ENCODE data around the gene NUDT2. TPM values are rescaled to one million over a fixed set of nuclear protein-coding genes. Genes with fewer than 3 reads are reported as not detected.
A peak's percentile ranks its signal among the peaks of the same experiment; 100 is the strongest.

NUDT2 gene
- total and polyA plus RNA-seq, 2 donors (not counting 1 experiment from before 2014, with no cell fraction given): 12.2 to 20.4 TPM

GRCh38 chr9:34377404-34377746, 48.0 kb downstream of the NUDT2 start:
- peak overlapping the region; percentile 99 for H3K4me2 ChIP-seq (replicated peaks; ENCODE audit: low read depth, low read length, poor library complexity, severe bottlenecking)
- H4K20me1 ChIP-seq (ENCODE audit: control insufficient read depth, insufficient read depth, low read length, poor library complexity, severe bottlenecking): no peaks in the 10 kb centered on the region
- Mint-ChIP-seq H3K27me3 (no peaks in the 10 kb centered on the region), H3K4me3 (peak overlapping the region; percentile 98), H3K9me3 (ENCODE audit: insufficient read depth) (no peaks in the 10 kb centered on the region), H3K4me1 (peaks cover 39% of the 10 kb centered on the region), H3K27ac (no peak overlapping the region)
- ChIA-PET POLR2A (interaction anchor here (1.1 to 1.9 kb wide), 3 partner anchors 46 to 260 kb away, joined by 4 to 5 read pairs (median 4); partner anchors contain the start of gene SIGMAR1), CTCF (interaction anchor here (0.8 to 5.7 kb wide), 11 partner anchors 9 to 738 kb away, joined by 3 to 72 read pairs (median 4); partner anchors contain the start of gene ATOSB)
- intact Hi-C loops (cut with micrococcal nuclease): loop anchor here (1.0 to 10.0 kb wide), 12 partner anchors 146 to 903 kb away; partner anchors contain the start of genes ATOSB, DCAF12, NOL6 and PIGO
- H3K9ac ChIP-seq (ENCODE audit: low read length): peak overlapping the region; percentile 77
- no peaks in the 10 kb centered on the region for H3K36me3 ChIP-seq (replicated peaks in 1 of 2; ENCODE audit: control extremely low read depth in 1 of 2, control insufficient read depth in 1 of 2, extremely low read depth in 1 of 2, insufficient read depth in 2 of 2, low read length in 1 of 2)
- H3K4me3 ChIP-seq (ENCODE audit: control extremely low read depth in 1 of 5, extremely low read depth in 1 of 5, insufficient read depth in 1 of 5, low read depth in 2 of 5, low read length in 4 of 5): peak overlapping the region; percentile 69 to 85 (median 80)
- no peak for DNase-seq
- peak overlapping the region; percentile 87 for H2AFZ ChIP-seq (ENCODE audit: insufficient read depth, low read depth, low read length, poor library complexity, severe bottlenecking)
- peaks cover 0 to 16% (median 4%) of the 10 kb centered on the region in 4 experiments for H3K27me3 ChIP-seq (replicated peaks in 1 of 4; ENCODE audit: control extremely low read depth in 1 of 4, control insufficient read depth in 3 of 4, insufficient read depth in 4 of 4, low read length in 3 of 4)
- TF ChIP-seq CTCF (IDR thresholded peaks at IDR 0.05) (no peak), EZH2 (IDR thresholded peaks at IDR 0.05; ENCODE audit: borderline replicate concordance, insufficient read depth, low read depth, low read length, poor library complexity, severe bottlenecking) (no peak)
- no peaks in the 10 kb centered on the region for H3K79me2 ChIP-seq (ENCODE audit: control insufficient read depth, insufficient read depth, low read length)
- H3K4me1 ChIP-seq (ENCODE audit: control insufficient read depth in 2 of 2, insufficient read depth in 2 of 2, low read length in 2 of 2): peaks cover 29 to 43% of the 10 kb centered on the region in 2 donors
- peaks cover 0 to 18% (median 0%) of the 10 kb centered on the region in 3 donors for H3K9me3 ChIP-seq (ENCODE audit: control extremely low read depth in 1 of 3, control insufficient read depth in 2 of 3, insufficient read depth in 1 of 3, low read length in 2 of 3)
- 2% methylated on average over 18 of the region's 21 CpGs for WGBS (ENCODE audit: insufficient coverage)
- no peak overlapping the region for H3K27ac ChIP-seq (ENCODE audit: low read length in 2 of 2)
- ATAC-seq (ENCODE audit: low read depth): no peak

- intact Hi-C loops (cut with micrococcal nuclease): loop anchor here (2.0 to 10.0 kb wide), 8 partner anchors 251 to 904 kb away; partner anchors contain the start of genes ATOSB, DCAF12, NOL6 and PIGO
- whole genome bisulfite sequencing (ENCODE audit: insufficient coverage): 93% methylated on average over 3 of the region's 3 CpGs
- peak overlapping the region; percentile 91 for H3K4me3 Mint-ChIP-seq
- Histone ChIP-seq H3K4me1 (ENCODE audit: control insufficient read depth in 2 of 2, insufficient read depth in 2 of 2, low read length in 2 of 2) (peaks cover 29 to 43% of the 10 kb centered on the region in 2 donors), H3K4me3 (ENCODE audit: control extremely low read depth in 1 of 5, extremely low read depth in 1 of 5, insufficient read depth in 1 of 5, low read depth in 2 of 5, low read length in 4 of 5) (no peak overlapping the region), H4K20me1 (ENCODE audit: control insufficient read depth, insufficient read depth, low read length, poor library complexity, severe bottlenecking) (no peaks in the 10 kb centered on the region), H3K9ac (ENCODE audit: low read length) (no peak overlapping the region), H3K9me3 (ENCODE audit: control extremely low read depth in 1 of 3, control insufficient read depth in 2 of 3, insufficient read depth in 1 of 3, low read length in 2 of 3) (peaks cover 0 to 14% (median 0%) of the 10 kb centered on the region in 3 donors), H2AFZ (ENCODE audit: insufficient read depth, low read depth, low read length, poor library complexity, severe bottlenecking) (no peak overlapping the region), H3K79me2 (ENCODE audit: control insufficient read depth, insufficient read depth, low read length) (no peaks in the 10 kb centered on the region), H3K27me3 (replicated peaks in 1 of 4; ENCODE audit: control extremely low read depth in 1 of 4, control insufficient read depth in 3 of 4, insufficient read depth in 4 of 4, low read length in 3 of 4) (peaks cover 0 to 16% (median 4%) of the 10 kb centered on the region in 4 experiments), H3K27ac (ENCODE audit: low read length in 2 of 2) (no peak overlapping the region), H3K36me3 (replicated peaks in 1 of 2; ENCODE audit: control extremely low read depth in 1 of 2, control insufficient read depth in 1 of 2, extremely low read depth in 1 of 2, insufficient read depth in 2 of 2, low read length in 1 of 2) (no peaks in the 10 kb centered on the region), H3K4me2 (replicated peaks; ENCODE audit: low read depth, low read length, poor library complexity, severe bottlenecking) (no peak overlapping the region)
- H3K27me3 Mint-ChIP-seq: no peaks in the 10 kb centered on the region
- ATAC-seq (ENCODE audit: low read depth): no peak
- H3K4me1 Mint-ChIP-seq: peaks cover 43% of the 10 kb centered on the region
- no peak for TF ChIP-seq CTCF (IDR thresholded peaks at IDR 0.05)
- no peak for TF ChIP-seq EZH2 (IDR thresholded peaks at IDR 0.05; ENCODE audit: borderline replicate concordance, insufficient read depth, low read depth, low read length, poor library complexity, severe bottlenecking)
- no peaks in the 10 kb centered on the region for H3K9me3 Mint-ChIP-seq (ENCODE audit: insufficient read depth)
- CTCF ChIA-PET: interaction anchor here (0.5 to 5.7 kb wide), 17 partner anchors 10 to 753 kb away, joined by 3 to 72 read pairs (median 4); partner anchors contain the start of genes RPP25L, UBAP1 and UBAP2
- POLR2A ChIA-PET: interaction anchor here (0.7 to 1.7 kb wide), 2 partner anchors 47 to 259 kb away, joined by 4 to 5 read pairs; partner anchors contain the start of gene SIGMAR1
- DNase-seq: no peak
- peak overlapping the region; percentile 59 for H3K27ac Mint-ChIP-seq
Observed at GRCh38 chr9:34378376-34379060, 49.1 kb downstream of the NUDT2 start.

Data from B cell (primary cell).